NCI-H748 treated with DMSO at 0.1 percent for 48 hours (cell line): ENCODE measurements around the gene IRS2.
"Not testable (repeated sequence)": the region's sequence is repeated elsewhere in the genome, so short reads cannot be mapped to it uniquely, and the experiment has no call there.

Experiments
- DNase-seq: peaks from one replicate; lab custom pipeline; 2025; lab: John Stamatoyannopoulos, UW

The IRS2 gene, protein sequence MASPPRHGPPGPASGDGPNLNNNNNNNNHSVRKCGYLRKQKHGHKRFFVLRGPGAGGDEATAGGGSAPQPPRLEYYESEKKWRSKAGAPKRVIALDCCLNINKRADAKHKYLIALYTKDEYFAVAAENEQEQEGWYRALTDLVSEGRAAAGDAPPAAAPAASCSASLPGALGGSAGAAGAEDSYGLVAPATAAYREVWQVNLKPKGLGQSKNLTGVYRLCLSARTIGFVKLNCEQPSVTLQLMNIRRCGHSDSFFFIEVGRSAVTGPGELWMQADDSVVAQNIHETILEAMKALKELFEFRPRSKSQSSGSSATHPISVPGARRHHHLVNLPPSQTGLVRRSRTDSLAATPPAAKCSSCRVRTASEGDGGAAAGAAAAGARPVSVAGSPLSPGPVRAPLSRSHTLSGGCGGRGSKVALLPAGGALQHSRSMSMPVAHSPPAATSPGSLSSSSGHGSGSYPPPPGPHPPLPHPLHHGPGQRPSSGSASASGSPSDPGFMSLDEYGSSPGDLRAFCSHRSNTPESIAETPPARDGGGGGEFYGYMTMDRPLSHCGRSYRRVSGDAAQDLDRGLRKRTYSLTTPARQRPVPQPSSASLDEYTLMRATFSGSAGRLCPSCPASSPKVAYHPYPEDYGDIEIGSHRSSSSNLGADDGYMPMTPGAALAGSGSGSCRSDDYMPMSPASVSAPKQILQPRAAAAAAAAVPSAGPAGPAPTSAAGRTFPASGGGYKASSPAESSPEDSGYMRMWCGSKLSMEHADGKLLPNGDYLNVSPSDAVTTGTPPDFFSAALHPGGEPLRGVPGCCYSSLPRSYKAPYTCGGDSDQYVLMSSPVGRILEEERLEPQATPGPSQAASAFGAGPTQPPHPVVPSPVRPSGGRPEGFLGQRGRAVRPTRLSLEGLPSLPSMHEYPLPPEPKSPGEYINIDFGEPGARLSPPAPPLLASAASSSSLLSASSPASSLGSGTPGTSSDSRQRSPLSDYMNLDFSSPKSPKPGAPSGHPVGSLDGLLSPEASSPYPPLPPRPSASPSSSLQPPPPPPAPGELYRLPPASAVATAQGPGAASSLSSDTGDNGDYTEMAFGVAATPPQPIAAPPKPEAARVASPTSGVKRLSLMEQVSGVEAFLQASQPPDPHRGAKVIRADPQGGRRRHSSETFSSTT (N-terminal part only)

DNA sequence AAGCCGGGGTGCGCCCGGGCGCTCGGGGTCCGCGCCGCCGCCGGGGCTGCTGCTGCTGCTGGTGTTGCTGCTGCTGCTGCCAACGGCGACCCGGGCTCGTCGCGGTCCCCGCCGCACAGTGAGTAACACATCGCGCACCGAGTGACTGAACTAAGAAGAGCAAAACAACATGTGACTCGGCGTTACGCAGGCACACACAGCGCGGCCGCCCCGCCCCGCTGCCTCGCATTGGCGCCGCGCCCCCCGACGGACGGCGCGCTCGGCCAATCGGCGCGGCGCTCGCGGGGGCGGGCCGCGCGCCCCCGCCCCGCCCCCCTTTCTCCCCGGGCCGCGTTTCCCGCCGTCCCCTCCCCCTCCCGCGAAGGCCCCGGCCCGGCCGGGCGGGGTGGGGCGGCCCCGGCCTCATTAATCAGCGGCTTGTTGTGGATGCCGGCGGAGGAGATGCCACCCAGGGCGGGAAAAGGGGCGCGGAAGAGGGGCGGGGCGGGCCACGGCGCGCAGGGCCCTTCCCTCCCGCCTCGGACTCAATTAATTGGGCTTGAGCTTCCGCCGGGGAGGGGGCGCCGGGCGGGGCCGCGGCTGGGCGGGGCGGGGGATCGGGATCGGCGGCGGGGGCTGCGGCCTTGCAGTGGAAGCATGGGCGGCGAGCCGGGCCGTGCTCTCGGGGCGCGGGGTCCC is at the start of gene IRS2:
Gene IRS2 (minus strand): TSS at position 127 of the 678 bp plus-strand sequence. CDS start 530 bp downstream, outside the sequence.
- DNase-seq, result peak; percentile 92

DNA sequence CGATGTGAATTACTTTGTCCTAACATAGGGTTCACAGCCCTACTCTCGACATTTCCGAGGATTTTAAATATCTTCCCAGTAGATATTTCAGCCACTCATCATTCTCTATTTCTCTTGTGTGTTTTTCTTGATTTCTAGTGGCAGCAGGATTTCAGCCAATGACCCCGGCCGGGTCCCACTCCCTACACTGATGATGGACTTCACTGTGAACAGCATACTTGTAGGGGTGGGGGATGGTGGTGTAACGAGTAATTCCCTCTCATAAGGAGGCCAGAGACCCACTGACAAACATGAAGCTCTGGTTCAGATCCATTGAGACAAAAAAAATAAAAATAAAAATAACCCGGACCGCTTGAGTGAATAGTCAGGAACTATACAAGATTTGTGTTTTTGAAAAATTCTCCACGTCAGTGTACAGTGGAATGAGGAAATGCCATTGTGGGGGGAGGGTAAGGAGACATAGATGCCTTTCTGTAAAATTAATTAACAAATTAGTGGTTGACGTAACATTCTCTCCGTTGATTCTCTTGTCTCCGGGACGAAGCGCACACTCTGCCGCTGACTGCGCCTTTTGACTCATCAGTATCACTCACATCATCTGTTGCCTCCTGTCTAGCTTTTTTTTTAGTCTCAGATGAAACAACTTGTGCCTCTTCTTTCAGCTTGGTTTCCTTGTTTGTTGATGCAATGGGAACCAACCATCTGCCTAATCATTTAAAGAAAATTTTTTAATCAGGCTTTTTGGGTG is 48.8 kb upstream of the IRS2 start:
- no peak for DNase-seq

DNA sequence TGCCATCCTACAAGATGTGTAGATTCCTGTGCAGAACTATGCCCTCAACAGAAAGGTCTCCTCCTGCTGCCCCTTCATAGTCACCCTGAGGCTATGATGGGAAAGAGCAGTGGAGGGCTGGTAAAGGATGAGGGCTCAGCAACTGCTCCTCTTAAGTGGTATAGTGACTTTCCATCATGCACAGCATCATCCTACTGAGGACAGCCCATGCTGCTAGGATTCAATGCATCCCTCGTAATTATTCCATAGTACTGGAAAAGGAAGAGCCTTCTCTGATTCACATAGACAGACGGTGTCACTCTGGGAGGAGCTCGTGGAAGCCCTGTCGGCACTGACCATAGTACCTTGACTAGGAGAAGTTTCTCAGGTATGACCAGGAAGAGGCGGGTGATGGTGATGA is 47.6 kb upstream of the IRS2 start:
- no peak for DNase-seq

DNA sequence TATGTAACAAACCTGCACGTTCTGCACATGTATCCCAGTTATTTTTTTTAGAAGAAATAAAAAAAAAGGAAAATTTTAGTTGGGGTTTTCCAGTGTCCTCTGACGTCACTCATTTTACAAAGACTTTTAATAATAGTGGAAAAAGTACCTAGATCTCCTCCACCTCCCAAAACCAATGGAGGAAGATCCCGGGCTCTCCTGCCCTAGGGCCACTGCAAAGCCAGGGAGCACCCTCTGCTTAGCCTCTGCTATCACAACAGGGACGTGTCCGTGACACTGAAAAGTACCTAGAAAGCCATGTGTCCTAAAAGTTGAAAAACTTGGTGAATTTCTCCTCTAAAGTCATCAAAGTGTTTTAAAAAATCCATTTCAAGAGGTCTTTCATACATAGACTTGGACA is 46.7 kb upstream of the IRS2 start:
- DNase-seq, result no peak

DNA sequence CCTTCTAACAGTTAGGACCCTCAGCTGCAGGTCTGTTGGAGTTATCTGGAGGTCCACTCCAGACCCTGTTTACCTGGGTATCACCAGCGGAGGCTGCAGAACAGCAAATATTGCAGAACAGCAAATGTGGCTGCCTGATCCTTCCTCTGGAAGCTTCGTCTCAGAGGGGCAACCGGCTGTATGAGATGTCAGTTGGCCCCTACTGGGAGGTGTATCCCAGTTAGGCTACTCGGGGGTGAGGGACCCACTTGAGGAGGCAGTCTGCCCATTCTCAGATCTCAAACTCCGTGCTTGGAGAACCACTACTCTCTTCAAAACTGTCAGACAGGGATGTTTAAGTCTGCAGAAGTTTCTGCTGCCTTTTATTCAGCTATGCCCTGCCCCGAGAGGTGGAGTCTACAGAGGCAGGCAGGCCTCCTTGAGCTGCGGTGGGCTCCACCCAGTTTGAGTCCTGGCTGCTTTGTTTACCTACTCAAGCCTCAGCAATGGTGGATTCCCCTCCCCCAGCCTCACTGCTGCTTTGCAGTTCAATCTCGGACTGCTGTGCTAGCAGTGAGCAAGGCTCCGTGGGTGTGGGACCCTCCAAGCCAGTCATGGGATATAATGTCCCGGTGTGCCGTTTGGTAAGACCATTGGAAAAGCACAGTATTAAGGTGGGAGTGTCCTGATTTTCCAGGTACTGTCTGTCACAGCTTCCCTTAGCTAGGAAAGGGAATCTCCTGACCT is 42.4 kb upstream of the IRS2 start:
- not testable (repeated sequence) for DNase-seq

DNA sequence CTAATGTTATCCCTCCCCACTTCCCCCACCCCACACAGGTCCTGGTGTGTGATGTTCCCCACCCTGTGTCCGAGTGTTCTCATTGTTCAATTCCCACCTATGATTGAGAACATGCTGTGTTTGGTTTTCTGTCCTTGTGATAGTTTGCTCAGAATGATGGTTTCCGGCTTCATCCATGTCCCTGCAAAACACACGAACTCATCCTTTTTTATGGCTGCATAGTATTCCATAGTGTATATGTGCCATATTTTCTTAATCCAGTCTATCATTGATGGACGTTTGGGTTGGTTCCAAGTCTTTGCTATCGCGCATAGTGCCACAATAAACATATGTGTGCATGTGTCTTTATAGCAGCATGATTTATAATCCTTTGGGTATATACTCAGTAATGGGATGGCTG is 36.8 kb upstream of the IRS2 start:
- DNase-seq, result not testable (repeated sequence)

DNA sequence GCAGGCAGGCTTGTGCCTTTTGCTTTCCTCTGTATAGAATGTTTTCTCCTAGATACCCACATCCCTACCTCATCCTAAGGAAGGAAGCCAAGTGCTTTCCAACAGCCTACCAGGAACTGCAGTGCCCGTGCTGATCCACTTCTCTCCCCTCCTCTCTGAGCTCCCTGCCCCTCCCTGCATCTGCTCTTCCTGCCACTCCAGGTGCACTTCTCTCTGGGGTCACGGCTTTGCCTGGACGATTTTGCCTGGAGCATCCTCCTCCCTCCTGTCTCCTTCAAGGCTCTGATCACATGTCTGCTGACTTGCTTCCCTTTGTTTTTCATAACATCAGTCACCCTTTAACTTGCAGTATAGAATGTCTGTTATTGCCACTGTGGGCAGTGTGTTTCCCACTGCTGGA is 34.7 kb upstream of the IRS2 start:
- DNase-seq, result no peak

DNA sequence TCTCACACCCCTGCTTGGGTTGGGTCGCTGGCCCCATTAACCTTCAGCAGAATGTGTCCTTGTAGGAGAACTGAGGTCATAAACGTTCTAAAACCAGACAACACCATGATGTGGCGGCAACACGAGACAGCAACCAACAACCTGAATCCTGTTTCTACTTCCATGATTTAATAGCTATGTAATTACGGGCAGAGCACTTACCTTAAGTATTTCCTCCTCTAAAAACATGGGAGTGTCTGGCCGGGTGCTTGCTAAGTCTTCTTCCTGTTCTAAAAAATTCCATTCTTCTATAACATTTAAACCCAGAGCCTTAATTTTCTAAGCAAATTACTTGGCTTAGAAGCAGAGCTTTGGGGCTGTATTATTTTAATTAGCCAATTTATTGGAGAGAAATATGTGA is 33.5 kb upstream of the IRS2 start:
- DNase-seq, result peak; percentile 57

DNA sequence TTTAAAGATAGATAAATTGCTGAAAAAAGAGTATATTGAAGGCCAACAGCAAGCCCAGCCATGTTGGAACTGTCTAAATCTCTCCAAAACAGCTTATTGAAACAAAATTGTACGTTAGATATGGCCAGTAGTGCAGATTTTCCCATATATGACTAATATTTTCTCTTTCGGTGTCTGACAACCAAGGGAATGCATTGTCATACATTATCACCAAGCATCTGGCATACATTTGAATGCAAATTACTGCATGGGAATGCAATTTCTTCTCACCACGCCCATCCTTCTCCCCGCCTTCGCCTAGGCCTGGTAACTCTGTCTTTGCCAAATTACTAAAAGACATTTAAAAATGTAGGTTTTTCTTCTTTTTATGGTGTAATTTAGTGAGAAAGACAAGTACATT is 32.5 kb upstream of the IRS2 start:
- no peak for DNase-seq

DNA sequence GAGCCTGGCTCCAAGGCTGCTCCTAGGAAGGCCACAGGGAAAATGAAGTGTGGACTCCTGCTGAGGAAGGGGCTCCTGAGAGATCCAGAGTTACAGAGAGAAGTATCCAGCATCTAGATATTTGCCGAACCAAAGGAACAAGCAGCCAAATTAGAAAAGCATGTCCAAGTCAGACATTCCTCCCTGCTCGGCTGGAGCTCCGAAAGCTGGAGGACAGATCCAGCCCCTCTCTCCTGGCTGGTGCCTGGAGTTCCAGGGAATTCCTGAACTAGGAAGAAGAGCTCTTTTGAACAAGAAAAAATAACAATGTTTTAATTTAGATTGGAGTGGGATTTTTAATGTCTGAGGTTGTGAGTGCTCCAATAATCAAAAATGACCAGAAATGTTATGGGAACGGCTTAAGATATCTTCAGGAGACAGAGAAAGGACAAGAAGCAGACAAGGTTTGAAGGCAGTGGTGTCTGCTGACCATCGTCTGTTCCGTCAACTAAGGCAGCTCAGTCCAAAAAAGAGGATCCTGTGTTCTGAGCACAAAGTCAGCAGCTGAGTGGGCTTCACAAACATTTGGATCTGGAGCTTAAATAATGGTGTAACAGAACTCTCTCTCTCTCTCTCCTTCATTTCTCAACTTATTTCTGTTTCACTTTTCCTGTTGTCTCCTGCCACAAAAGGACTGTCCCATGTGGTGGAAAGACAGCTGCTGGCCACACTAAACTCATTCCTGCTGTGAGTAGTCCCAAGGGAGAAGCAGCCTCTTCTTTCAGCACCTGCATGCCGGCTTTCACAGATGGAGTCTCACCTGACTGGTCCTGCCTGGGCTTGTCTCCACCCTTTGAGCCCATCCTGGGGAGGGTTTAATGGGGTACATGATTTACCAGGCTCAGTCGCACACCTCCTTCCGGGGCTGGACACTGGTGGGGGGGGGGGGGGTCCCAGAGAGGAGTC is 31.5 kb upstream of the IRS2 start:
- DNase-seq, result no peak

DNA sequence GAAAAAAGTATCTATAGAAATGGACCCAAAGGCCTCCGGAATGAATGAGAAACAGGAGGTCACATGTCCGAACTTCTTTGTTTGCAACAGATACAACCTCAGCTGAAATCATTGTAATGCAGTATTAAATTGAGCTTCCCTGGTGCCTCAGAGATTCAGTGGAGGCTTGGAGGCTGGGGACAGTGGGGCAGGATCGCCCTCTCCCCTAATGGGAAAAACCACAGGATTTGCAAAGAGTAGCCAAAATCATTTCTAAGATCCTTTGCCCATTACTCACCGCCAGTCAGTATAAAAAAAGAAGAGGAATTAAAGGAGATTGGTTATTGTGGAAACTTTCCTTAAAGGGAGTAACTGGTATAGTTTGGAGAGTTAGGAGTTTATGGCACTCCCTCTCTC is 30.4 kb upstream of the IRS2 start:
- no peak for DNase-seq

DNA sequence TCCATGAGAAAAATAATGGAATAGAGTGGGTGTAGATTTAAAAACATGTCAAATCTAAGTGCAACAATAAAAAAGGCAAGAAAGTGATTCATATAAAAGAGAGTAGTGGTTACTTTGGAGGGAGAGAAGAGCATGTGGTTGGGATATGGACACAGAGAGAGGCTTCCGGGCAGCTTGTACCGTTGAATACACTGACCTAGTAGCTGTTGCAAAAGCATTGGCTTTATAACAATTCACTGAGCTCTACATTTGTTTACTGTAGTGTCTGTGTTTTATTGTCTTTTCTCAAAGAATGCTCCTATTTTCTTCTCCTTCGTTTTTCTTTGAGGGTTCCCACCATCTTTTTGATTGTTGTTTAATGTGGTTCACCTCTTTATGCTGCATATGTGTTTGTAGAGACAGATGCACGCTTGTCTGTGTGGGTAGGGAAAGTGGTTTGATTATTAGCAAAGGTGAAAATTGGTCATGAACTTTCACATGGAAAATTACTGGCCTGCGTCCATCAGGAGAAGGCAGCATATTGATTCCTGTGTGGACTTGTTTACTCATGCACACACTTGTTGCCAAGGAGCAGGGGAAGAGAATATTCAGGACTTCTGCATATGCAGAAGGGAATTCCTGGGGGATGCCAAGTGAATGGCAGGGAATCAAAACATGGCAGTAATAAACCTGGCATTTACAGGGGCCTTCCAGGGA is 29.9 kb upstream of the IRS2 start:
- no peak for DNase-seq

DNA sequence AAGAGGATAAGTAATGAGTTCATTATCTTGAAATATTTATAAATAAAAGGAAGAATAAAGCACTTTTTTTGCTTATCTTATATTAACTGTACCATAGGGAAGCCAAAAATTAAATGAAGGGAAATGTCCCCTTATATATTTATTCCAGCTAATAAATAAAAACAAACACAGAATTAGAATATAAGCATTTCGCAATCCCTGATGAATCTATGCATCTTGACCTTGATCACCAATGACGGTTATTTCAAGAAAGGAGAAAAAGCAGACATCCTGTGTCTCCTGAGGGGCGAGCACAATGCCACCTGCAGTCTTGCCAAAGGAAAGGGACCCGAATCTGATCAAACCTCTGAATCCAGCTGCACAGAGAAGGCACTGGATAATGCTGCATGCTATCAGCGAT is 29.3 kb upstream of the IRS2 start:
- DNase-seq, result no peak

DNA sequence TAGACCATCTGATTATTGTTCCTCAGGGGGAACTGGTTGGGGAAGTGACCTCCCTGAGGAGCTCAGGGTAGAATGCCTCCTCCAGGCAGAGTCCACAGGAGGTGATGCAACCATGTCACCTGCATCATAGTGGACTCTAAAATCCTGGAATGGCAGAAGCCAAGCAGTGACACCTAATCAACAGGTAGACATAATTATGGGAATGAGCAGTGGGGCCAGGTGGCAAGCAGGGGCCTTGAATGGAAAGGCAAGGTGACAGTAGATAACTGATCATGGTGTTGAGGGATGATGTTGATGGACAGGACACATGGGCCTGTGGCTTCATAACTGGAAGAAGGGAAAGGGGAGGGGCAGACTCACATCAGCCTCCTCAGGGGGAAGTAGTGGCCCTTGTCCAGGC is 27.3 kb upstream of the IRS2 start:
- DNase-seq, result no peak

DNA sequence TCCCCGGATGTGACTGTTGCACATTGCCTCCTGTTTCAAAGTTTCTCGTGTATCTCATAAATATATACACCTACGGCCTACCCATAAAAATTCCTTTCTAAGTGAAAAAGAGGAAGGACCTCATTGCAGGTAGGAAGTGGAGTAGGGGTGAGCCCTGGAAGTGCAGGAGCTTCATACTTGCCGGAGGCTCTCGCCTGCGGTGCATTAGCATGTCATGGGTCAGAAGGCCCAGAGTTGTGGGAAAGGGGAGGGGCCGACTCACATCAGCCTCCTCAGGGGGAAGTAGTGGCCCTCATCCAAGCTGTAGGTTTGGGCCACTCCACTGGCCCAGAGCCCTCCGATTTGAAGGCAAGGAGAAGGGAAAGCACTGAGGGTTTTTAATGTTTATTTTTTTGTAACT is 26.0 kb upstream of the IRS2 start:
- DNase-seq, result no peak

DNA sequence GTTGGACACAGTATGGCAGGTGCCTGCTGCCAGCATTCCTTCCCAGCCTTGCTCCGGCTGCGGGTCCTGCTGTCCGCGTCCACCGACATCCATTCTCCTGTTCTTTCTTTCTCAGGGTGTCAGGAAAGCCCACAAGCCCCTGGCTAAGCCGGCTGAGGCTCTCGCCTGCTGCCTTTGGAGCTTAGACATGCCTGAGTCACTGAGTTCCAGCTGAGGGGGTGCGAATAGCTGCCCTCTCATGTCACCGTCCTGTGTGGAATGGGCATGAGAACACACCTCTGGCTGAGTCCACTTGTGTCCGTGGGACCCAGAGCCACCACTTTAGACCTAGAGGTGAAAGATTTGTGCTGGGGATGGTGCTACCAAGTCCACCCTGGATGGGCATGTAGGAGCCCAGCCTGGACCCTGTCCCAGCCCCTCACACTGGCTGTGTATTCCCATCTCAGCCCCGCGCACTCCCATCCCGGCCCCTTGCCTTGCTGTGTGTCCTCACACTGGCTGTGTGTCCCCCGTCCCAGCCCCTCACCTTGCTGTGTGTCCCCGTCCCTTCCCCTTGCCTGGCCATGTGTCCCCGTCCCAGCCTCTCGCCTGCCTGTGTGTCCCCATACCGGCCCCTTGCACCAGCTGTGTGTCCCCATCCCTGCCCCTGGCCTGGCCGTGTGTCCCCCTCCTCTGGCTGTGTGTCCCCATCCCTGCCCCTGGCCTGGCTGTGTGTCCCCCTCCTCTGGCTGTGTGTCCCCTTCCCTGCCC is 24.6 kb upstream of the IRS2 start:
- DNase-seq, result no peak

DNA sequence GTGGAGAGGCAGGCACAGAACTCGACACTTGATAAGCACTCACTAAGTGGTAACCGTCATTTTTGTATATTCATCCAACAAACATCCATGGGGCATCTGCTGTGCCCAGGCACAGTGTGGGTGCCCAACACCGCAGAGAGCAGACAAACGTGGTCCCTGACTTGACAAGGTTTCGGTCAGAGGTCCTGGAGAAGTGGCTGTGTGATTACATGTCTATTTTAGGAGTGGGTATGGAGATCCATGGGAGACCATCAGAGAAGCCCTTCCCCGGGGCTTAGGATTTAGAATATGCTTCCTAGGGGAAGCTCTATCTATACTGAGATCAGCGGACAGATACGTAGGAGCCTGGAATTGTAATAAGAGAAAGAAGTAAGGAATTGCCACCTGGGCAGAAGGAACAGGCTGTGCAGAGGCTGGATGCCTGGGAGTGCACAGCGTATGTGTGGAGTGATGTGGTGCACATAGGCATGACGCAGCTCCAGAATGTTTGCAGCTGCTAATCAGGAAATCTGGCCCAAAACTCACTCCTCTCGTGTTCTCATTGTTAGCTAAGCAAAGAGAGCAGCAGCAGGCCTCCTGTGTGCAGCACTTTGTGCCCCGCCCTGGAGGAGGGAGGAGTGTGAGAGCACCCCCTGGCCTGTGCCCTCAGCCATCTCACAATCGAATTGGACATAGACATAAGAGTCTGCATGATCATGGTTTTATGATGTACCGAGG is 23.0 kb upstream of the IRS2 start:
- DNase-seq, result no peak
